Coronary artery (tissue), 2 donors: ENCODE data around the gene LRR1.
"Not testable (repeated sequence)": the region's sequence is repeated elsewhere in the genome, so short reads cannot be mapped to it uniquely, and the experiment has no call there.

Source experiments
- DNase-seq: peaks from one replicate; pipeline ENCODE4 v3.0.0-alpha.2; 2017; ENCODE audit warnings: low spot score
- H3K27ac ChIP-seq, 2 donors: fragments of 200-600 bp; sonication (generic); one replicate each; pipeline ENCODE4 v1.5.1; 2016 to 2019
- H3K4me3 ChIP-seq: fragments of 200-600 bp; sonication (generic); 2 replicates; pipeline ENCODE4 v1.5.1; 2016; ENCODE audit warnings: mild to moderate bottlenecking, moderate library complexity
- CTCF ChIP-seq: fragments of 200-600 bp; sonication (generic); IDR thresholded peaks from one replicate; pipeline ENCODE4 v1.5.1; 2019; ENCODE audit warnings: antibody characterized with exemption

The LRR1 gene

GRCh38 chr14:49612671-49613070 lies 13.9 kb downstream of the LRR1 start:
- no peak for DNase-seq
- Histone ChIP-seq H3K27ac (no peak overlapping the region), H3K4me3 (no peak overlapping the region)
- TF ChIP-seq CTCF: no peak

- Histone ChIP-seq H3K4me3 (no peak overlapping the region), H3K27ac (no peak overlapping the region)
- no peak for DNase-seq
- no peak for TF ChIP-seq CTCF
Observed at GRCh38 chr14:49614196-49614595, 15.5 kb downstream of the LRR1 start.

- DNase-seq: no peak
- no peak overlapping the region for H3K4me3 ChIP-seq
- no peak overlapping the region for H3K27ac ChIP-seq
- no peak for TF ChIP-seq CTCF
Observed at GRCh38 chr14:49615776-49616175, 17.0 kb downstream of the LRR1 start.

- no peak for DNase-seq
- Histone ChIP-seq H3K27ac (no peak overlapping the region), H3K4me3 (no peak overlapping the region)
- TF ChIP-seq CTCF: no peak
Observed at GRCh38 chr14:49617852-49618519, 19.2 kb downstream of the LRR1 start.

GRCh38 chr14:49619273-49619672 lies 20.5 kb downstream of the LRR1 start:
- DNase-seq: not testable (repeated sequence)
- Histone ChIP-seq H3K4me3 (peak overlapping the region; percentile 90), H3K27ac (peak overlapping the region in 1 of 2 donors; percentile 91)

GRCh38 chr14:49619730-49620129 lies 21.0 kb downstream of the LRR1 start:
- Histone ChIP-seq H3K4me3 (peak overlapping the region; percentile 90), H3K27ac (peak overlapping the region; percentile 83 to 91)
- no peak for DNase-seq
- TF ChIP-seq CTCF: no peak

- Histone ChIP-seq H3K27ac (peak within 1 kb of the TSS; percentile 83 to 91), H3K4me3 (peak within 1 kb of the TSS; percentile 90)
- peak; percentile 99 for DNase-seq
- TF ChIP-seq CTCF: no peak
Observed at GRCh38 chr14:49620182-49621113, 21.7 kb downstream of the LRR1 start, which contains the start of the genes MGAT2 and RPL36AL. Gene MGAT2, plus strand, starts transcription at chr14:49620799. Its CDS starts 470 bp downstream, at chr14:49621269. Gene RPL36AL, minus strand, starts transcription at chr14:49620626. Its CDS starts 1,522 bp downstream, at chr14:49619104.
